ENCODE measurements around the gene NFATC1.

- no peak for TF ChIP-seq CTCF (IDR thresholded peaks at IDR 0.05)
- no peak for TF ChIP-seq POLR2AphosphoS5 (IDR thresholded peaks at IDR 0.05)
These were observed 67.8 kb downstream of the NFATC1 start for GRCh38 chr18:79463424-79463960.
